Stomach (tissue), 4 donors: Measurements from ENCODE around the gene CASP8AP2.
"Not testable (repeated sequence)": the region's sequence is repeated elsewhere in the genome, so short reads cannot be mapped to it uniquely, and the experiment has no call there.

ENCODE experiments used
- CTCF ChIP-seq, 7 experiments: fragments of 450-650 bp in 4 of 7; fragments of 200-600 bp in 3 of 7; sonication (generic) in 3 of 7; IDR thresholded peaks; one replicate each; pipeline ENCODE4 v1.5.1; 2016 to 2019; ENCODE audit warnings: antibody characterized with exemption in 7 of 7, control low read depth in 2 of 7, mild to moderate bottlenecking in 1 of 7
- EP300 ChIP-seq: sonication (generic); formaldehyde crosslinking; IDR thresholded peaks from one replicate; pipeline ENCODE4 v1.6.1; 2017; ENCODE audit warnings: antibody characterized with exemption
- POLR2A ChIP-seq, 4 donors: fragments of 450-650 bp; IDR thresholded peaks; one replicate each; pipeline ENCODE4 v1.6.1; 2016; ENCODE audit warnings: antibody characterized with exemption in 4 of 4, control low read depth in 2 of 4, mild to moderate bottlenecking in 1 of 4, moderate library complexity in 1 of 4
- POLR2AphosphoS5 ChIP-seq, 3 donors: sonication (generic); formaldehyde crosslinking; IDR thresholded peaks; one replicate each; pipeline ENCODE4 v1.6.1; 2016; ENCODE audit warnings: antibody characterized with exemption in 3 of 3

- not testable (repeated sequence) for TF ChIP-seq POLR2AphosphoS5 (IDR thresholded peaks at IDR 0.05); CTCF (IDR thresholded peaks at IDR 0.05); POLR2A (IDR thresholded peaks at IDR 0.05); EP300
These were observed 61.3 kb downstream of the CASP8AP2 start for GRCh38 chr6:89890845-89891528.
